Ammon's horn (tissue), 1 donor: Measurements from ENCODE around the gene SCUBE2.

Experiments
- DNase-seq: peaks from one replicate; pipeline ENCODE4 v3.0.0-alpha.2; 2016; ENCODE audit warnings: low spot score

SCUBE2 gene

GRCh38 chr11:9091044-9091922, at the start of gene SCUBE2:
TSS of gene SCUBE2 (minus strand) at chr11:9091599. CDS start at chr11:9091528, 71 bp downstream.
- no peak for DNase-seq

DNA sequence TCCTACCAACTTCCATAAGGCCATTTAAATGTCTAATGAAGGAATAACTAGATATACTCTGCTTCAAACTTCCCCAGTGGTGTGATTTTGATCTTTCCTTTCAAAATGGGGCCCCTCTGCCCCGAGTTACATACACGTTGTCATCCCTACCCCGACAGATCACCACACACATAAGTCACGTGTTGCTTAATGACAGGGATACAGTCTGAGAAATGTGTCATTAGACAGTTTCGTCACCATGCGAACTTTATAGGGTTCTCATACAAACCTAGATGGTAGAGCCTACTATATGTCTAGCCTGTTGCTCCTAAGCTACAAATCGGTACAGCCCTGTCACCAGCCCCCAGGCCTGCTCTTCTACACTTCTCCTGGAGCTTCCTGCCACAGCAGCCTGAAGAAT, 49.8 kb upstream of the SCUBE2 start:
- no peak for DNase-seq

- no peak for DNase-seq
Observed at GRCh38 chr11:9139628-9140357, 48.4 kb upstream of the SCUBE2 start.

- DNase-seq, result no peak
Observed at GRCh38 chr11:9138612-9139579, 47.5 kb upstream of the SCUBE2 start.

DNA sequence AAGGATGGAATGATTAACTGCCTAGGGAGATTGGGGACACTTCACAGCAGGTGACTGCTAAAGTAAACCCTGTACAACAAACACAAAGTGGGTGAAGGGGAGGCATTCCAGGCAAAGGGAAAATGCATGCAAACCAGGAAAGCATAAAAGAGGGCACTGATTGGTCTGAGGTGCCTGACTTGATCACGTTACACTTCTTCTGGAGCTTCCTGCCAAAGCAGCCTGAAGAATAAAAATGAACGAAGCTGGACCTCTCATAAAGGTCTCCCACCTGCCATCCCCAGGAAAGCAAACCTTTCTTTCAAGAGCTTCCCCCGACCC, 46.7 kb upstream of the SCUBE2 start:
- no peak for DNase-seq

GRCh38 chr11:9137293-9138132, 46.1 kb upstream of the SCUBE2 start:
- peak; percentile 87 for DNase-seq

DNA sequence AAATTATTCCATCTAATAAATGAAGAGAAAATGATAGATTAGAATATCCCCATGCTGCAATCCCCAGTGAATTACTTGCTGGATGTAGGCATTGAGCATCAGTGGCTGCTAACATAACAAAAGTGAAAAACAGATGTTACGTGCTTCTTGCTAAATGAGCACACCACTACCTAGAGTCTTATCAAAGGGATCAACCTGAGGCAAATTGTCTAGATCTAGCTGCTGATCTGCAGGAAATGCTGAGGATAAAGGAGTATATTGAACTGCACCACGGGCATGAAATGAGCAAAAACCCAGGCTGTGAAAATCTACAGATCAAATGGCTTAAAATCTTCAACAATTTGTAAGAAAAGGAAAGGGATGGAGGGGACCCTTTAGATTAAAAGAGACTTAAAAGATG, 45.3 kb upstream of the SCUBE2 start:
- DNase-seq, result no peak

GRCh38 chr11:9133956-9134355, 42.6 kb upstream of the SCUBE2 start:
- DNase-seq, result no peak

DNA sequence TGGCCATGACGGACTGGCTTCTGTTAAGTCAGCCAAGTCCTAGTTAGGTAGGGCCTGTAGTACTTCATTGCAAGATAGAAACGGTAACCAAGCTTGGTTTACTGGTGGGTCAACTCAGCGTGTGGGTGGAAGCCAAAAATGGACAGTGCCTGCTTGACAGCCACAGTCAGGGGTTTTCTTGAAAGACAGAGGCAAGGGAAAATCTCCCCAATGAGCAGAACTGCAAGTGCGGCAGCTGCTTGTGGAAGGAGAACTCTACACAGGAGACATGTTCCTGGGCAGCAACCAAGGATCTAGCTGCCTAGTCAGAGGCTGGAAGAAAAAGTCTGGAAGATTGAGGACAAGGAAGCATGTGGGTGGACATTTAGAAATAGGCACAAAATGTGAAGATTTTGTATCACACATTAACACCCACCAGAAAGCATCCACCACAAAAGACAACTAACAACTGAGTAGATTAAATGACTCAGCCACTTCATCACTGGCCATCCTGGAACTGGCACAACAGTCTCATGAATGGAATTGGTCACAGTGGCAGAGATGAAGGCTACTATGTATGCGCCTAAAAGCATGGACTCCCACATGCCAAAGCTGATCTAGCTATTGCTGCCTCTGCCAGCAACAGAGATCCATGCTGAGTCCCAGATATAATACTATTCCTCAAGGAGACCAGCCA, 40.9 kb upstream of the SCUBE2 start:
- no peak for DNase-seq

DNA sequence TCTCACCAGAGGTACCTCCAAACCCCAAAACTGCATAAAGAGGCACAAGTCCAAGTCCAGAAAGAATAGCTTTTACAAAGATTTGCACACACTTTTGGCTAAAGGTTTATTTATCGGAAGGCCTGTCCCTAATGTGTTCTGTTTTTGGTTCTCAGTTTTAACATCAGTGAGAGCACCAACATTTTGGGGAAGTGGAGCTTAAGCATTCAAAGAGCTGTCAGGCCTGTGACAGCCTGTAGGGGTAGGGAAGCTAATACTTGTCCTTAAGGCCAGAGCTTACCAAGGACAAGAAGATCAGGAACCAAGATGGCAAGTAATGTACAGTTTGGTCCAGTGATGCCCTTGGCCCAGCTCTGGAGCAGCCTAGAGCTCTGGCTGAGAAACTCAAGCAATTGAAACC, 38.9 kb upstream of the SCUBE2 start:
- no peak for DNase-seq

GRCh38 chr11:9126636-9127035, 35.2 kb upstream of the SCUBE2 start:
- DNase-seq, result no peak

DNA sequence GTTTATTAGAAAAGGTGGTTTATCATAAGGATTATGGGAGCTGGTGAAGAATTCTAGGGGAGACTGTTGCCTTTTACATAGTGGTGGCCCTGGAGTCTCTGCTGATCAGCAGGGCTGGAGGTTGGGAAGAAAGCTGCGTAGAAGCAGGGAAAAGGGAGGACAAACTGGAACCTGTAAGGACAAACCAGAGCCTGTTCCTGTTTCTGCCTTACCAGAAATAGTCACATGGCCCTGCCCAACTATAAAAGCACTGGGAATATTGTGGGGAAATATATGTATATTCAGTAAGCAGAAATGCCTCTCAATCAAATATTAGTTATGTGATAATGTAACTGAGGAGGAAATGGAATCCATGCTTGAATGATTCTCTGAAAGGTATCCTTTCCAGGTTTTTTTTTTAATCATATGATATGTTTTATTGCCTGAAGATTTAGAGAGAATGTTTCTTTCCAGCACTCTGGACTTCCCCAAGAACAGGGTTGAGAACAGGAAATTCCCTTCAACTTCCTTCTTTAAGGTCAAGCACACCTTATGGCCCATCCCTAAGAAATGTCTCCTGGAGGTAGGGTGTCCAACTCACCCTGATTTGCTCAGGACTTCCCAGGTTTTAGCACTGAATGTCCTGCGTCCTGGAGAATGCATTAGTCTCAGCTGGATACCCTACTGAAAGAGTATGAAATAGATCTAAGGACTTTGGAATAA, 33.9 kb upstream of the SCUBE2 start:
- DNase-seq, result no peak

GRCh38 chr11:9123595-9124304, 32.4 kb upstream of the SCUBE2 start:
- no peak for DNase-seq

GRCh38 chr11:9121469-9121796, 30.0 kb upstream of the SCUBE2 start:
- DNase-seq, result no peak

DNA sequence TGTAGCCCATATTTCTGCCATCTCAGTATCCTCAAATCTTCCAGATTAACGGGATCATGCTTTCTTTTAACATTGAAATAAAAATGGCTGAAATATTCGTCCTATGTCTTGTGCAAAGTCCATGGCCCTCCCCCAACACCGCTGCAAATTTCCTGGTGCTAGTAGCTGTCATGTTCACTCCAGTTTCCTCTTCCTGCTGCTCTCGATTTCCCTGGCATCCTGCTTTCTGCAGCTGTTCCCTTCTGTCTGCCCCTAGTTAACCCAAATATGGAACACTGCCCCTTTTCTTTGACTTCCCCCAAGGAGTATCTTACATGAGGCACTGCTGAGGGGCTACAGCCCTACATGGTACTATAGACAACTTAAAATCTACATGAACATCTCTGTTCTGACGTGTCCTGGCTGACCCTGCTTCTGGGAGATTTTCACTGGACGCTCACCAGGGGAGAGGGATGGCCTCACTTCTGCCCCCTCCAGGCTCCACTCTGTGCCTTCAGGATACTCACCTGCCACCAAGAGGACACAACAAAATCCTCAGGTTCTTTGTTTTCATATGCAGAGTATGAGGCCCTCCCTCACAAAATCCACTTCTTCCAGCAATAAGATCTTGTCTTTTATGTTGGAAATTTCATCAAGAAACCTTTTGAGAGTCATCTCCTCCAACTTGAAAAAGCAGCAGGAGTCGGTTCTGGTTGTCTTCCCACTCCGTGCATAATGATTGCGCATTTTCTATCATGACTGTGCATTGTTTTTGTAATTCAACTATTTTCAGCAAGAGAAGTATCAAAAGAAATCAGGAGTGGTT, 29.5 kb upstream of the SCUBE2 start:
- DNase-seq, result no peak

DNA sequence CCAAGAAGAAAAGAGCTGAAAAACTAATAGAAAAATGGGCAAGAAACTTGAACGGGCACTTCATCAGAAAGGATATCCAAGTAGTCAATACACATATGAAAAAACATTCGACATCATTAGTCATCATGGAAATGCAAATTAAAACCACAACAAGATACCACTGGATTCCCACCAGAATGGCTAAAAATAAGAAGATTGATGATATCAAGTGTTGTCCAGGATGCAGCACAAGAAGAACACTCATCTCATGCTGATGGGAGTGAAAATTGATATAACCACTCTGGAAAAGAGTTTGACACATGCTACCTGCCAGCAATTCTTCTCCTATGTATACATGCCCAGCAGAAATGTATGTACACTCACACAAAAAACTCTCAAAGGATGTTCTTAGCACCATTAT, 26.9 kb upstream of the SCUBE2 start:
- no peak for DNase-seq

- DNase-seq, result no peak
Observed at GRCh38 chr11:9112075-9112474, 20.7 kb upstream of the SCUBE2 start.

DNA sequence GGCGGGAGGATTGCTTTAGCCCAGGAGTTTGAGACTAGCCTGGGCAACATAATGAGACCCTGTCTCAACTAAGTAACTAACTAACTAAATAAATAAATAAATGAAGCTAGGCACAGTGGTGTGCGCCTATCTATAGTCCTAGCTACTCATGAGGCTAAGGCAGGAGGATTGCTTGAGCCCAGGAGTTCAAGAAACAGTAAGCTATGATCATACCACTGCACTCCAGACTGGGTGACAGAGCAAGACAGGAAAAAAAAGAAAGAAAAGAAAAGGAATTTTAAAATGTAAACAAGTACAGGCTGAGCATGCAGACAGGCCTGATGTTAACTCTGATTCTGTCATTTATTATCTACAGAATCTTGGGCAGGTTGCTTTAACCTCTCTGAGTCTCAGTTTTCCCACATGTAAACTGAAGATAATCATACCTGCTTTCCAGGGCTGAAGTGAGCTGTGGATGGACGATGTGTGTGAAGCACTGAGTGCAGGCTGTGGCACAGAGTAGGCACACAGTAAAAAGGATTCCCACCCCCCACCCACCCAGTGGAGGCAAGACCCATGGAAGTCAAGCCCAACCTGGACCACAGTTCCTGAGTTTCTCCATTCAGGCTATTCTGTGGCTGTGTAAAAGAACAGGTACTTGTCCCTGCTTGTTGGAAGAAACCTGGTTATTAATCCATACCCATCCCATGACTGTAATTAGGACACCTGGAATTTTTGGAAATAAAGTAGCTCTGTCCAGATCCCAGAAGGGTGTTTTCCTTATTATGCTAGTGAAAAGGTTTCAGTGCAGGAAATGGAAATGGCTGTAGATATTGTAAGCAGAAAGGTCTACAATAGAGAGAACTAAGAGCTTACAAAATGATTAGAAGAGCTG, 18.7 kb upstream of the SCUBE2 start:
- no peak for DNase-seq
